Gastroesophageal sphincter (tissue), 4 donors: Measurements from ENCODE around the gene PAX7. TPM values are rescaled to one million over a fixed set of nuclear protein-coding genes. Genes with fewer than 3 reads are reported as not detected.
A peak's percentile ranks its signal among the peaks of the same experiment; 100 is the strongest.
"Not testable (repeated sequence)": the region's sequence is repeated elsewhere in the genome, so short reads cannot be mapped to it uniquely, and the experiment has no call there.

Experiments
- ATAC-seq: fragments of 150-250 bp; one replicate; pipeline ENCODE4 v1.9.1; 2016; ENCODE audit warnings: mild to moderate bottlenecking, moderate library complexity
- H3K27ac ChIP-seq, 4 donors: fragments of 200-600 bp; sonication (generic) in 3 of 4; 1 replicate in 3 of 4; 2 replicates in 1 of 4; pipeline ENCODE4 v1.5.1; 2016 to 2019
- H3K27me3 ChIP-seq: fragments of 200-600 bp; sonication (generic); one replicate; pipeline ENCODE4 v1.5.1; 2019
- H3K36me3 ChIP-seq, 2 donors: fragments of 200-600 bp; sonication (generic); one replicate each; pipeline ENCODE4 v1.5.1; 2019; ENCODE audit warnings: control low read depth in 1 of 2
- H3K4me1 ChIP-seq, 3 donors: fragments of 200-600 bp; sonication (generic); 1 replicate in 2 of 3; 2 replicates in 1 of 3; pipeline ENCODE4 v1.5.1; 2016 to 2019; ENCODE audit warnings: control low read depth in 2 of 3
- H3K4me3 ChIP-seq, 2 donors: fragments of 200-600 bp; sonication (generic); one replicate each; pipeline ENCODE4 v1.5.1; 2019; ENCODE audit warnings: mild to moderate bottlenecking in 1 of 2, moderate library complexity in 1 of 2
- H3K9me3 ChIP-seq, 3 donors: fragments of 200-600 bp; sonication (generic); one replicate each; pipeline ENCODE4 v1.5.1; 2017 to 2019; ENCODE audit warnings: control low read depth in 2 of 3
- EP300 ChIP-seq: sonication (generic); formaldehyde crosslinking; IDR thresholded peaks from one replicate; pipeline ENCODE4 v1.6.1; 2017; ENCODE audit warnings: antibody characterized with exemption, mild to moderate bottlenecking
- POLR2A ChIP-seq, 2 donors: fragments of 450-650 bp; IDR thresholded peaks; one replicate each; pipeline ENCODE4 v1.6.1; 2017; ENCODE audit warnings: antibody characterized with exemption in 2 of 2, mild to moderate bottlenecking in 2 of 2, moderate library complexity in 1 of 2
- POLR2AphosphoS5 ChIP-seq: sonication (generic); formaldehyde crosslinking; IDR thresholded peaks from one replicate; pipeline ENCODE4 v1.6.1; 2017; ENCODE audit warnings: antibody characterized with exemption
- WGBS, 2 donors: methylation state at CpG; one replicate each; pipeline ENCODE4 v1.1.5; 2018; ENCODE audit warnings: low coverage in 1 of 2; 5-methylcytosine and 5-hydroxymethylcytosine counted together
- total RNA-seq, 4 donors: library from RNA; depleted of rRNA; stranded (reverse); fragments of >200 nt; gene quantifications; one replicate each; pipeline ENCODE4 v1.1.0, GENCODE V29; 2016
- TF ChIP-seq, protein P1 (sequence below), 4 experiments: fragments of 200-600 bp in 2 of 4; fragments of 450-650 bp in 2 of 4; sonication (generic) in 1 of 4; IDR thresholded peaks; one replicate each; pipeline ENCODE4 v1.5.1; 2017 to 2019; ENCODE audit warnings: antibody characterized with exemption in 4 of 4, mild to moderate bottlenecking in 2 of 4, moderate library complexity in 2 of 4

Gene PAX7
- total RNA-seq: not detected

DNA sequence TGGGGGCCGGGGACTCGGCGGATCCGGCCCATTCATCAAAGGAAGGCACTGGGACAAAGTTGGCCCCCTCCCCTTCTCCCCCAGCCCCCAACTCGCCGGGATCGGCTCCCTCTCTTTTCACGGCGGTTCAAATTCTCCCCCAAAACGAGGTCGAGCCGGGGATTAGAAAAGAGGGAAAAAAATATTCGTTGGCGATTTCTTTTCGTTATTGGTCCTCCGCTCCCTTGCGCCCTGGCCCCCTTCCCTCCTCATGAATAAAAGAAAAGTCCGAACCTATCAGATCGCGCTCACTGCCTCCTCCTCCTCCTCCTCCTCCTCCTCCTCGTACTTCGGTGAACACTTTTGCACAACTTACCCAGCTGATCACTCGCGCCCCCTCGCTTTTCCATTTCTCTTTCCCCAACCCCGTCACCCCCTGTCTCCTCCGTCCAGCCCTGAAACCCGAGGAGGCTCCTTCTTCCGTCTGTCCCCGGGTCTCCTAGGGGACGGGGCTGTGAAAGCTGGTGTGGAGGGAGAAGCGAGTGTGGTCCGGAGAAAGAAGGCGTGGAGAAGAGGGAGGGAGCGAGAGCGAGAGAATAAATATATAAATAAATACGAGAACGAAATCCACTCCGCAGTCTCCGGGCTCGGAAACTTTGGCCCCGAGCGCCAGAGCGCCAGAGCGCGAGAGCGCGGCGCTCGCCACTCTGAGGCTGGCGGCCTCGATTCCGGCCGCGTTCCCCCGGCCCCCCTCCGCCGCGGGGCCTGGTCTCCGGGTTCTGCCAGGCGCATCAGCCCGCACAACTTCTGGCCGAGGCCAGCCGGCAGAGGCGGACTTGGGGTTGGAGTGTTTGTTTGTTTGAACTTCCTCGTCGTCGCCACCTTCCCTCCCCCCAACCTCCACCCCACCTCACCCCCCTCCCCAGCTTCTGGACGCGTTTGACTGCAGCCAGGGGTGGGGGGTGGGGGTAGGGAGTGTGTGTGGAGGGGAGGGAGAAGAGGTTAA lies at the start of gene PAX7:
Gene PAX7, plus strand, starts transcription at position 336 of the 985 bp plus-strand sequence. CDS start 758 bp downstream, outside the sequence.
- Histone ChIP-seq H3K4me1 (peaks cover 0 to 17% (median 11%) of the 10 kb centered on the region in 3 donors), H3K27ac (no peak within 1 kb of the TSS), H3K4me3 (peak within 1 kb of the TSS in 1 of 2 donors; percentile 12), H3K27me3 (peaks cover 100% of the 10 kb centered on the region), H3K9me3 (no peaks in the 10 kb centered on the region), H3K36me3 (no peaks in the 10 kb centered on the region)
- TF ChIP-seq POLR2AphosphoS5 (no peak), EP300 (no peak), POLR2A (IDR thresholded peaks at IDR 0.05) (no peak)
- TF ChIP-seq, protein P1, sequence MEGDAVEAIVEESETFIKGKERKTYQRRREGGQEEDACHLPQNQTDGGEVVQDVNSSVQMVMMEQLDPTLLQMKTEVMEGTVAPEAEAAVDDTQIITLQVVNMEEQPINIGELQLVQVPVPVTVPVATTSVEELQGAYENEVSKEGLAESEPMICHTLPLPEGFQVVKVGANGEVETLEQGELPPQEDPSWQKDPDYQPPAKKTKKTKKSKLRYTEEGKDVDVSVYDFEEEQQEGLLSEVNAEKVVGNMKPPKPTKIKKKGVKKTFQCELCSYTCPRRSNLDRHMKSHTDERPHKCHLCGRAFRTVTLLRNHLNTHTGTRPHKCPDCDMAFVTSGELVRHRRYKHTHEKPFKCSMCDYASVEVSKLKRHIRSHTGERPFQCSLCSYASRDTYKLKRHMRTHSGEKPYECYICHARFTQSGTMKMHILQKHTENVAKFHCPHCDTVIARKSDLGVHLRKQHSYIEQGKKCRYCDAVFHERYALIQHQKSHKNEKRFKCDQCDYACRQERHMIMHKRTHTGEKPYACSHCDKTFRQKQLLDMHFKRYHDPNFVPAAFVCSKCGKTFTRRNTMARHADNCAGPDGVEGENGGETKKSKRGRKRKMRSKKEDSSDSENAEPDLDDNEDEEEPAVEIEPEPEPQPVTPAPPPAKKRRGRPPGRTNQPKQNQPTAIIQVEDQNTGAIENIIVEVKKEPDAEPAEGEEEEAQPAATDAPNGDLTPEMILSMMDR (IDR thresholded peaks at IDR 0.05): no peak
- 0 to 1% methylated on average over 3 to 27 of the region's 70 CpGs for WGBS, 2 donors
- no peak for ATAC-seq

GRCh38 chr1:18581420-18581880 lies 49.2 kb upstream of the PAX7 start:
- H3K9me3 ChIP-seq: no peaks in the 10 kb centered on the region
- H3K36me3 ChIP-seq: no peaks in the 10 kb centered on the region
- ATAC-seq: no peak
- H3K4me1 ChIP-seq: peaks cover 0 to 8% (median 0%) of the 10 kb centered on the region in 3 donors
- no peak overlapping the region for H3K27ac ChIP-seq
- no peak for TF ChIP-seq EP300
- TF ChIP-seq POLR2AphosphoS5: no peak
- TF ChIP-seq, protein P1 (IDR thresholded peaks at IDR 0.05): peak in 3 of 4 experiments; percentile 42 to 70 (median 56)
- H3K4me3 ChIP-seq: no peak overlapping the region
- WGBS, 2 donors: 0 to 40% methylated on average over 1 to 5 of the region's 17 CpGs
- peaks cover 50% of the 10 kb centered on the region for H3K27me3 ChIP-seq

GRCh38 chr1:18582890-18583289 lies 47.8 kb upstream of the PAX7 start:
- H3K36me3 ChIP-seq: no peaks in the 10 kb centered on the region
- no peak for TF ChIP-seq POLR2A (IDR thresholded peaks at IDR 0.05)
- no peak for TF ChIP-seq POLR2AphosphoS5
- TF ChIP-seq, protein P1 (IDR thresholded peaks at IDR 0.05): no peak
- no peak for TF ChIP-seq EP300
- 57 to 67% methylated on average over 2 to 5 of the region's 5 CpGs for WGBS, 2 donors
- no peak overlapping the region for H3K27ac ChIP-seq
- no peak overlapping the region for H3K4me3 ChIP-seq
- no peak for ATAC-seq
- H3K27me3 ChIP-seq: peaks cover 56% of the 10 kb centered on the region
- peaks cover 0 to 8% (median 0%) of the 10 kb centered on the region in 3 donors for H3K4me1 ChIP-seq
- no peaks in the 10 kb centered on the region for H3K9me3 ChIP-seq

DNA sequence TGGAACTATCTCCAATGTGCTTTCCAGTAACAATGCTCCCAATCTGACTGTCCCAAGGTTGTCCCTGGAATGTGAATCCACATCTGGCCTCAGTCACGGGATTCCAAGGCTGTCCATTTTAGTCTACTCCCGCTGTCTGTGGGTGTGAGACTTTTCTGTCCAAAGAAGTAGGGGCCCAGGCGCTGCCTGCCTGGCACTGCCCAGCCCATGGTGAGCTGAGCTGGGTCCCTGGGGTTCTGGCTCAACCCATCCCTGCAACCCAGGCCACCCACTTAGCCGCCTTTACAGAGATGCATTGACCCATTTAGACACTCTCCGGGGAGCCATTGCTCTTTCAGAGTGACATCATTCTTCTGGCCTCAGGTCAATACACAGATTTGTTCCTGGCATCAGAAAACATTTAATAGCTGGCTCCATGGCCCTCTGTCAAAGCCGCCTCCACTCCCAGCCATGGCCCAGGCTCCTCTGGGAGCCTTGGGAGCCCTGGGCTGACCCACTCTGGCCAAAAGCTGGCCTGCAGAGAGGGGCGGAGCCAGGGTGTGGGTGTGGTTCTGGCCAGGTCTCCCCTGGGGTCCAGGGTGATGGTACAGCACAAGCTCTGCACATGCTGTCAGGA lies 47.2 kb upstream of the PAX7 start:
- Histone ChIP-seq H3K9me3 (no peaks in the 10 kb centered on the region), H3K27me3 (peaks cover 62% of the 10 kb centered on the region), H3K4me1 (peaks cover 0 to 8% (median 0%) of the 10 kb centered on the region in 3 donors), H3K36me3 (no peaks in the 10 kb centered on the region), H3K27ac (no peak overlapping the region), H3K4me3 (no peak overlapping the region)
- peak; percentile 55 for ATAC-seq
- no peak for TF ChIP-seq POLR2A (IDR thresholded peaks at IDR 0.05)
- no peak for TF ChIP-seq EP300
- TF ChIP-seq, protein P1 (IDR thresholded peaks at IDR 0.05): no peak
- no peak for TF ChIP-seq POLR2AphosphoS5
- WGBS, 2 donors: 21% methylated on average over 2 of the region's 7 CpGs; no CpG with 5 or more reads in 1 of the 2 donors

DNA sequence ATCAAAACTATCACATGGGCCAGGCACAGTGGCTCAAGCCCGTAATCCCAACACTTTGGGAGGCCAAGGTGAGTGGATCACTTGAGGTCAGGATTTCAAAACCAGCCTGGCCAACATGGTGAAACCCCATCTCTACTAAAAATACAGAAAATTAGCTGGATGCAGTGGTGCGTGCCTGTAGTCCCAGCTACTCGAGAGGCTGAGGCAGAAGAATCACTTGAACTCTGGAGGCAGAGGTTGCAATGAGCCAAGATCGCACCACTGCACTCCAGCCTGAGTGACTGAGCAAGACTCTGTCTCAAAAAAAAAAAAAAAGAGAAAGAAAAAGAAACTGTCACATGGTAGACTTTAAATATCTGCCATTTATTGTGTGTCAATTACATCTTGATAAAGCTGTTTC lies 44.6 kb upstream of the PAX7 start:
- H3K27me3 ChIP-seq: peaks cover 64% of the 10 kb centered on the region
- not testable (repeated sequence) for H3K4me3 ChIP-seq, H3K27ac ChIP-seq, H3K4me1 ChIP-seq, ATAC-seq, H3K36me3 ChIP-seq, H3K9me3 ChIP-seq
- no CpG with 5 or more reads among the region's 4 CpGs for WGBS, 2 donors
